Lower leg skin (tissue), 3 donors: ENCODE results near the gene GJD3.

Source experiments
- POLR2A ChIP-seq, 2 donors: fragments of 450-650 bp; IDR thresholded peaks; one replicate each; pipeline ENCODE4 v1.6.1; 2016 to 2017; ENCODE audit warnings: antibody characterized with exemption in 2 of 2, mild to moderate bottlenecking in 1 of 2, moderate library complexity in 1 of 2
- TF ChIP-seq, protein P1 (sequence below), 3 donors: fragments of 450-650 bp; IDR thresholded peaks; one replicate each; pipeline ENCODE4 v1.5.1; 2016; ENCODE audit warnings: antibody characterized with exemption in 3 of 3, mild to moderate bottlenecking in 3 of 3, moderate library complexity in 2 of 3

- no peak for TF ChIP-seq POLR2A (IDR thresholded peaks at IDR 0.05)
- TF ChIP-seq, protein P1, sequence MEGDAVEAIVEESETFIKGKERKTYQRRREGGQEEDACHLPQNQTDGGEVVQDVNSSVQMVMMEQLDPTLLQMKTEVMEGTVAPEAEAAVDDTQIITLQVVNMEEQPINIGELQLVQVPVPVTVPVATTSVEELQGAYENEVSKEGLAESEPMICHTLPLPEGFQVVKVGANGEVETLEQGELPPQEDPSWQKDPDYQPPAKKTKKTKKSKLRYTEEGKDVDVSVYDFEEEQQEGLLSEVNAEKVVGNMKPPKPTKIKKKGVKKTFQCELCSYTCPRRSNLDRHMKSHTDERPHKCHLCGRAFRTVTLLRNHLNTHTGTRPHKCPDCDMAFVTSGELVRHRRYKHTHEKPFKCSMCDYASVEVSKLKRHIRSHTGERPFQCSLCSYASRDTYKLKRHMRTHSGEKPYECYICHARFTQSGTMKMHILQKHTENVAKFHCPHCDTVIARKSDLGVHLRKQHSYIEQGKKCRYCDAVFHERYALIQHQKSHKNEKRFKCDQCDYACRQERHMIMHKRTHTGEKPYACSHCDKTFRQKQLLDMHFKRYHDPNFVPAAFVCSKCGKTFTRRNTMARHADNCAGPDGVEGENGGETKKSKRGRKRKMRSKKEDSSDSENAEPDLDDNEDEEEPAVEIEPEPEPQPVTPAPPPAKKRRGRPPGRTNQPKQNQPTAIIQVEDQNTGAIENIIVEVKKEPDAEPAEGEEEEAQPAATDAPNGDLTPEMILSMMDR (IDR thresholded peaks at IDR 0.05): no peak
Measured at GRCh38 chr17:40371261-40371929, 6.9 kb upstream of the GJD3 start.
